Jurkat, Clone E6-1 (cell line): ENCODE measurements around the gene MICALL2.

Experiments
- DNase-seq: peaks from one replicate; pipeline ENCODE4 v3.0.0-alpha.2; 2011; ENCODE audit warnings: low read depth, low spot score
- H3K4me3 ChIP-seq: 2 replicates; pipeline ENCODE4 v1.5.1; 2011; ENCODE audit warnings: mild to moderate bottlenecking, low read length, control low read depth, moderate library complexity

Gene MICALL2

GRCh38 chr7:1388021-1388702 is 71.1 kb downstream of the MICALL2 start:
- DNase-seq: no peak
- H3K4me3 ChIP-seq: no peak overlapping the region

- DNase-seq: no peak
- no peak overlapping the region for H3K4me3 ChIP-seq
Measured at GRCh38 chr7:1387261-1387660, 72.0 kb downstream of the MICALL2 start.

GRCh38 chr7:1386623-1387220 is 72.5 kb downstream of the MICALL2 start:
- H3K4me3 ChIP-seq: no peak overlapping the region
- DNase-seq: no peak

GRCh38 chr7:1385809-1386622 is 73.3 kb downstream of the MICALL2 start:
- no peak for DNase-seq

GRCh38 chr7:1385086-1385808 is 74.0 kb downstream of the MICALL2 start:
- DNase-seq: no peak
- H3K4me3 ChIP-seq: no peak overlapping the region

More at GRCh38 chr7:1385809-1386622, 73.3 kb downstream of the MICALL2 start:
- H3K4me3 ChIP-seq: no peak overlapping the region
